ENCODE measurements around the gene BBS9. TPM values are rescaled to one million over a fixed set of nuclear protein-coding genes. Genes with fewer than 3 reads are reported as not detected.
A peak's percentile ranks its signal among the peaks of the same experiment; 100 is the strongest.

BBS9 gene
- total RNA-seq, 1 experiment from 2014 or later: 26.4 TPM

DNA sequence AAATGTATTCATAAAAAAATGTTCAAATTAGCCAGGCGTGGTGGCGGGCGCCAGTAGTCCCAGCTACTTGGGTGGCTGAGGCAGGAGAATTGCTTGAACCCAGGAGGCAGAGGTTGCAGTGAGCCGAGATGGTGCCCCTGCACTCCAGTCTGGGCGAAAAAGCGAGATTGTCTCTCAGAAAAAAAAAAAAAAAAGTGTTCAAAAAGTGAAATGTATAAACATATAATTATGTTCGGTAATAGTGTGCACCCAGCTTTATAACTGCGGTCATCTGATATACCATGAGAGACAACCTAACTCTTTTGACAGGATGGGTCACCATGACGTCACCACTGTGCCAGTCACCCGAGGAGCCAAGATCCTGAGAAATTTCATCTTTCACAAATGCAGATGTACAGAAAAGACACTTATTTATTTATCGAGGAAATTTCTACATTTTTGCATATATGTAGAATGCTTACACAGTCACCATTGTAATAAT lies 19.6 kb upstream of the BBS9 start:
- no CpG with 5 or more reads among the region's 11 CpGs for WGBS (ENCODE audit: extremely low coverage, insufficient read length, low lambda C conversion rate)
- no peak overlapping the region for H4K5ac ChIP-seq (ENCODE audit: insufficient read length, low read depth, low read length)
- H2BK120ac ChIP-seq (ENCODE audit: low read depth, low read length, poor library complexity, severe bottlenecking): no peak overlapping the region
- peaks cover 3% of the 10 kb centered on the region for H3K23me2 ChIP-seq (ENCODE audit: insufficient read length, low read depth, low read length, poor library complexity, severe bottlenecking)
- H4K91ac ChIP-seq (ENCODE audit: insufficient read length, low read depth, low read length): no peak overlapping the region
- no peak overlapping the region for H4K8ac ChIP-seq (replicated peaks; ENCODE audit: insufficient read length, low read depth, low read length)
- no peak overlapping the region for H3T11ph ChIP-seq (ENCODE audit: low read length)
- H2AFZ ChIP-seq (ENCODE audit: low read length): no peak overlapping the region
- H2BK20ac ChIP-seq (ENCODE audit: low read depth, low read length, poor library complexity, severe bottlenecking): no peak overlapping the region
- no peak overlapping the region for H2AK5ac ChIP-seq (ENCODE audit: insufficient read length, low read length)
- no peaks in the 10 kb centered on the region for H3K9me3 ChIP-seq (ENCODE audit: control insufficient read depth, low read depth, low read length)
- H3K4me2 ChIP-seq (ENCODE audit: insufficient read depth, insufficient read length, low read length): peak overlapping the region; percentile 57
- no peaks in the 10 kb centered on the region for H4K20me1 ChIP-seq (ENCODE audit: control insufficient read depth, insufficient read depth, insufficient read length)
- H3K14ac ChIP-seq (ENCODE audit: insufficient read depth, low read length): no peak overlapping the region
- H3K4ac ChIP-seq (ENCODE audit: low read depth, low read length): no peak overlapping the region
- H3K4me3 Mint-ChIP-seq: peak overlapping the region; percentile 66 to 78
- peaks cover 3% of the 10 kb centered on the region for H3K4me1 ChIP-seq (ENCODE audit: insufficient read depth, low read length)
- no peaks in the 10 kb centered on the region for H3K9me3 Mint-ChIP-seq
- peaks cover 50% of the 10 kb centered on the region for H3K27me3 Mint-ChIP-seq (ENCODE audit: low read depth)
- no peak overlapping the region for H3K56ac ChIP-seq (ENCODE audit: insufficient read length, low read depth, low read length)
- peaks cover 3% of the 10 kb centered on the region; the same call in 1 of the 2 replicates for H3K27me3 ChIP-seq (ENCODE audit: insufficient read depth, low read length)
- H2BK5ac ChIP-seq (ENCODE audit: insufficient read length, low read length): no peak overlapping the region
- peaks cover 9% of the 10 kb centered on the region for H3K79me1 ChIP-seq (ENCODE audit: insufficient read depth, low read depth, low read length, poor library complexity, severe bottlenecking)
- H3K36me3 Mint-ChIP-seq (ENCODE audit: insufficient read depth in 1 of 3, low read depth in 3 of 3): no peaks in the 10 kb centered on the region
- peaks cover 2% of the 10 kb centered on the region; the same call in 1 of the 2 replicates for H3K79me2 ChIP-seq (ENCODE audit: insufficient read depth, low read length)
- no peak overlapping the region for H2BK12ac ChIP-seq (ENCODE audit: insufficient read length, low read depth, low read length)
- TF ChIP-seq, protein P1, sequence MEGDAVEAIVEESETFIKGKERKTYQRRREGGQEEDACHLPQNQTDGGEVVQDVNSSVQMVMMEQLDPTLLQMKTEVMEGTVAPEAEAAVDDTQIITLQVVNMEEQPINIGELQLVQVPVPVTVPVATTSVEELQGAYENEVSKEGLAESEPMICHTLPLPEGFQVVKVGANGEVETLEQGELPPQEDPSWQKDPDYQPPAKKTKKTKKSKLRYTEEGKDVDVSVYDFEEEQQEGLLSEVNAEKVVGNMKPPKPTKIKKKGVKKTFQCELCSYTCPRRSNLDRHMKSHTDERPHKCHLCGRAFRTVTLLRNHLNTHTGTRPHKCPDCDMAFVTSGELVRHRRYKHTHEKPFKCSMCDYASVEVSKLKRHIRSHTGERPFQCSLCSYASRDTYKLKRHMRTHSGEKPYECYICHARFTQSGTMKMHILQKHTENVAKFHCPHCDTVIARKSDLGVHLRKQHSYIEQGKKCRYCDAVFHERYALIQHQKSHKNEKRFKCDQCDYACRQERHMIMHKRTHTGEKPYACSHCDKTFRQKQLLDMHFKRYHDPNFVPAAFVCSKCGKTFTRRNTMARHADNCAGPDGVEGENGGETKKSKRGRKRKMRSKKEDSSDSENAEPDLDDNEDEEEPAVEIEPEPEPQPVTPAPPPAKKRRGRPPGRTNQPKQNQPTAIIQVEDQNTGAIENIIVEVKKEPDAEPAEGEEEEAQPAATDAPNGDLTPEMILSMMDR (conservative IDR thresholded peaks at IDR 0.05): no peak
- DNase-seq: no peak
- H3K27ac ChIP-seq (ENCODE audit: insufficient read length, low read depth, low read length): no peak overlapping the region
- no peak overlapping the region for H3K23ac ChIP-seq (ENCODE audit: insufficient read length, low read depth, low read length)
- H3K27ac Mint-ChIP-seq: no peak overlapping the region
- no peak overlapping the region for H3K9ac ChIP-seq (ENCODE audit: extremely low read depth, insufficient read length, low read length)
- no peak overlapping the region for H2BK15ac ChIP-seq (ENCODE audit: low read depth, low read length)
- H3K4me1 Mint-ChIP-seq: peaks cover 17% of the 10 kb centered on the region in 2 experiments
- H3K18ac ChIP-seq (ENCODE audit: insufficient read length, low read depth, low read length): no peak overlapping the region
